Trophoblast cell (in vitro differentiated cells and primary cell): ENCODE data around the gene OPA1.

Source experiments
- DNase-seq, 2 donors: peaks; one replicate each; pipeline ENCODE4 v3.0.0-alpha.2; 2016
- H2AFZ ChIP-seq: 2 replicates; pipeline ENCODE4 v1.6.1; 2013; ENCODE audit warnings: low read length, moderate library complexity, mild to moderate bottlenecking; ENCODE audit not compliant: insufficient read depth, poor library complexity
- H2AK5ac ChIP-seq: 2 replicates; pipeline ENCODE4 v1.6.1; 2013; ENCODE audit warnings: mild to moderate bottlenecking, low read length
- H2BK120ac ChIP-seq: 2 replicates; pipeline ENCODE4 v1.6.1; 2013; ENCODE audit warnings: low read length, mild to moderate bottlenecking, moderate library complexity; ENCODE audit not compliant: insufficient read depth, poor library complexity
- H2BK12ac ChIP-seq: 2 replicates; pipeline ENCODE4 v1.6.1; 2013; ENCODE audit warnings: mild to moderate bottlenecking, low read length, moderate library complexity
- H2BK5ac ChIP-seq: 2 replicates; pipeline ENCODE4 v1.6.1; 2013; ENCODE audit warnings: low read length, low read depth, moderate library complexity, mild to moderate bottlenecking; ENCODE audit not compliant: poor library complexity
- H3K14ac ChIP-seq: 2 replicates; pipeline ENCODE4 v1.6.1; 2013; ENCODE audit warnings: mild to moderate bottlenecking, low read length
- H3K18ac ChIP-seq: 2 replicates; pipeline ENCODE4 v1.6.1; 2013; ENCODE audit warnings: mild to moderate bottlenecking, low read length
- H3K23ac ChIP-seq: 2 replicates; pipeline ENCODE4 v1.6.1; 2013; ENCODE audit warnings: low read length
- H3K27ac ChIP-seq: 2 replicates; pipeline ENCODE4 v1.5.1; 2013; ENCODE audit warnings: low read depth, mild to moderate bottlenecking, inconsistent platforms, low read length, moderate library complexity
- H3K27me3 ChIP-seq: 2 replicates; pipeline ENCODE4 v1.6.1; 2013; ENCODE audit warnings: inconsistent platforms, mild to moderate bottlenecking, low read length, moderate library complexity; ENCODE audit not compliant: insufficient read depth
- H3K36me3 ChIP-seq, 2 experiments: 1 replicate in 1 of 2; 2 replicates in 1 of 2; pipeline ENCODE4 v1.6.1; 2013; ENCODE audit warnings: low read length in 2 of 2, mild to moderate bottlenecking in 2 of 2, moderate library complexity in 1 of 2; ENCODE audit not compliant: insufficient read depth in 2 of 2, control insufficient read depth in 1 of 2
- H3K4ac ChIP-seq: 2 replicates; pipeline ENCODE4 v1.6.1; 2013; ENCODE audit warnings: low read depth, mild to moderate bottlenecking, low read length, moderate library complexity
- H3K4me1 ChIP-seq, 2 experiments: 1 replicate in 1 of 2; 2 replicates in 1 of 2; pipeline ENCODE4 v1.6.1; 2013; ENCODE audit warnings: low read length in 2 of 2, mild to moderate bottlenecking in 2 of 2, moderate library complexity in 1 of 2; ENCODE audit not compliant: insufficient read depth in 2 of 2, control insufficient read depth in 1 of 2
- H3K4me2 ChIP-seq: 2 replicates; pipeline ENCODE4 v1.6.1; 2013; ENCODE audit warnings: inconsistent platforms, mild to moderate bottlenecking, low read length, moderate library complexity
- H3K4me3 ChIP-seq: 2 replicates; pipeline ENCODE4 v1.5.1; 2013; ENCODE audit warnings: mild to moderate bottlenecking, low read depth, low read length, inconsistent platforms
- H3K79me1 ChIP-seq: one replicate; pipeline ENCODE4 v1.6.1; 2013; ENCODE audit warnings: low read length
- H3K79me2 ChIP-seq: 2 replicates; pipeline ENCODE4 v1.6.1; 2013; ENCODE audit warnings: low read length, mild to moderate bottlenecking; ENCODE audit not compliant: control insufficient read depth, insufficient read depth, poor library complexity
- H3K9ac ChIP-seq: 2 replicates; pipeline ENCODE4 v1.6.1; 2013; ENCODE audit warnings: mild to moderate bottlenecking, low read length
- H3K9me3 ChIP-seq: 2 replicates; pipeline ENCODE4 v1.6.1; 2013; ENCODE audit warnings: low read depth, mild to moderate bottlenecking, control low read depth, inconsistent platforms, low read length; ENCODE audit not compliant: insufficient read depth
- H4K12ac ChIP-seq: 2 replicates; pipeline ENCODE4 v1.6.1; 2013; ENCODE audit warnings: low read depth, mild to moderate bottlenecking, low read length, moderate library complexity
- H4K8ac ChIP-seq: 2 replicates; pipeline ENCODE4 v1.6.1; 2013; ENCODE audit warnings: low read depth, mild to moderate bottlenecking, low read length, moderate library complexity
- H4K91ac ChIP-seq: one replicate; pipeline ENCODE4 v1.6.1; 2013; ENCODE audit warnings: low read depth, mild to moderate bottlenecking, low read length, moderate library complexity
- WGBS: extraction: QIAGEN DNeasy Blood & Tissue Kit; methylation state at CpG from one replicate; pipeline ENCODE4 v1.1.7; 2013; ENCODE audit warnings: missing lambda C conversion rate; ENCODE audit not compliant: insufficient read length, insufficient coverage; ENCODE audit errors: extremely low coverage; 5-methylcytosine and 5-hydroxymethylcytosine counted together

The OPA1 gene

GRCh38 chr3:193573403-193574191 is 19.4 kb upstream of the OPA1 start:
- Histone ChIP-seq H3K27ac (no peak overlapping the region), H3K4me1 (no peaks in the 10 kb centered on the region), H3K27me3 (no peaks in the 10 kb centered on the region), H3K4me2 (no peak overlapping the region), H3K23ac (no peak overlapping the region), H3K36me3 (no peaks in the 10 kb centered on the region), H3K79me2 (no peaks in the 10 kb centered on the region), H4K12ac (no peak overlapping the region), H3K14ac (no peak overlapping the region), H3K9ac (no peak overlapping the region), H3K18ac (no peak overlapping the region), H3K9me3 (no peaks in the 10 kb centered on the region), H3K4ac (no peak overlapping the region), H2BK120ac (no peak overlapping the region), H4K91ac (no peak overlapping the region), H2AK5ac (no peak overlapping the region), H3K4me3 (no peak overlapping the region), H2BK5ac (no peak overlapping the region), H2BK12ac (no peak overlapping the region), H4K8ac (no peak overlapping the region), H3K79me1 (no peaks in the 10 kb centered on the region), H2AFZ (no peak overlapping the region)
- 100% methylated on average over 1 of the region's 4 CpGs for WGBS
- DNase-seq: no peak

- H2AFZ ChIP-seq: no peak overlapping the region
- H3K36me3 ChIP-seq: no peaks in the 10 kb centered on the region
- no peak overlapping the region for H3K4ac ChIP-seq
- H3K9me3 ChIP-seq: no peaks in the 10 kb centered on the region
- H2BK120ac ChIP-seq: no peak overlapping the region
- H3K4me3 ChIP-seq: no peak overlapping the region
- no peak overlapping the region for H4K8ac ChIP-seq
- no peak overlapping the region for H3K23ac ChIP-seq
- no peaks in the 10 kb centered on the region for H3K27me3 ChIP-seq
- H4K12ac ChIP-seq: no peak overlapping the region
- H3K27ac ChIP-seq: no peak overlapping the region
- H3K79me1 ChIP-seq: no peaks in the 10 kb centered on the region
- no peak overlapping the region for H2BK5ac ChIP-seq
- no peak overlapping the region for H3K9ac ChIP-seq
- DNase-seq: no peak
- no peaks in the 10 kb centered on the region for H3K79me2 ChIP-seq
- no peak overlapping the region for H2BK12ac ChIP-seq
- no peak overlapping the region for H4K91ac ChIP-seq
- H3K4me1 ChIP-seq: no peaks in the 10 kb centered on the region
- 100% methylated on average over 1 of the region's 2 CpGs for WGBS
- H2AK5ac ChIP-seq: no peak overlapping the region
- no peak overlapping the region for H3K4me2 ChIP-seq
- H3K18ac ChIP-seq: no peak overlapping the region
- H3K14ac ChIP-seq: no peak overlapping the region
Measured at GRCh38 chr3:193574488-193575070, 18.4 kb upstream of the OPA1 start.

GRCh38 chr3:193585530-193585929 is 7.5 kb upstream of the OPA1 start:
- no peak overlapping the region for H3K18ac ChIP-seq
- no peak overlapping the region for H3K4me2 ChIP-seq
- no peak overlapping the region for H3K23ac ChIP-seq
- H2AK5ac ChIP-seq: no peak overlapping the region
- no peaks in the 10 kb centered on the region for H3K9me3 ChIP-seq
- H2BK120ac ChIP-seq: no peak overlapping the region
- WGBS: no CpG with 5 or more reads among the region's 9 CpGs
- no peak overlapping the region for H3K14ac ChIP-seq
- H4K8ac ChIP-seq: no peak overlapping the region
- H4K91ac ChIP-seq: no peak overlapping the region
- no peaks in the 10 kb centered on the region for H3K36me3 ChIP-seq
- no peak overlapping the region for H2AFZ ChIP-seq
- H3K27me3 ChIP-seq: no peaks in the 10 kb centered on the region
- no peak overlapping the region for H3K4ac ChIP-seq
- H3K79me2 ChIP-seq: no peaks in the 10 kb centered on the region
- H3K79me1 ChIP-seq: no peaks in the 10 kb centered on the region
- no peak overlapping the region for H3K4me3 ChIP-seq
- no peak overlapping the region for H4K12ac ChIP-seq
- no peak overlapping the region for H2BK5ac ChIP-seq
- no peaks in the 10 kb centered on the region for H3K4me1 ChIP-seq
- H2BK12ac ChIP-seq: no peak overlapping the region
- no peak overlapping the region for H3K9ac ChIP-seq
- no peak overlapping the region for H3K27ac ChIP-seq
- no peak for DNase-seq

DNA sequence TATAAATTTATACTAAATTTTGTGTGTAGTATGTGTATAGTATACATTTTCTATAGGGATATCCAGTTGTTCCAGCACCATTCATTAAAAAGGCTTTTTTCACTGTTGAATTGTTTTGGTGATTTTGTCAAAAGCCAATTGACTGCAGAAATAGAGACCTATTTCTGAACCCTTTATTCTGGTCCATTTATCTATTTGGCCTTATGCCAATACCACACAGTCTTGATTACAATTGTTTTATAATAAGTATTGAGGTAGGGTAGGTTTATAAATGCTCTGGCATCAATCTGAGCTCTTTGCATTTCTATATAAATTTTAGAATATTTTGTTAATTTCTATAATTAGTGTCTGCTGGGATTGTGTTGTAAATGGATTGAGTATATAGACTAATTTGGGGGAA is 6.5 kb upstream of the OPA1 start:
- Histone ChIP-seq H3K4ac (no peak overlapping the region), H3K27me3 (no peaks in the 10 kb centered on the region), H3K27ac (no peak overlapping the region), H3K14ac (no peak overlapping the region), H3K9me3 (no peaks in the 10 kb centered on the region), H4K91ac (no peak overlapping the region), H2AFZ (no peak overlapping the region), H2BK5ac (no peak overlapping the region), H3K4me2 (no peak overlapping the region), H4K8ac (no peak overlapping the region), H4K12ac (no peak overlapping the region), H2AK5ac (no peak overlapping the region), H3K79me2 (no peaks in the 10 kb centered on the region), H3K18ac (no peak overlapping the region), H2BK12ac (no peak overlapping the region), H3K4me1 (no peaks in the 10 kb centered on the region), H3K79me1 (no peaks in the 10 kb centered on the region), H3K23ac (no peak overlapping the region), H3K4me3 (no peak overlapping the region), H2BK120ac (no peak overlapping the region), H3K9ac (no peak overlapping the region), H3K36me3 (no peaks in the 10 kb centered on the region)
- no peak for DNase-seq
